ENCODE data around the gene GABPB2.

Gene GABPB2

DNA sequence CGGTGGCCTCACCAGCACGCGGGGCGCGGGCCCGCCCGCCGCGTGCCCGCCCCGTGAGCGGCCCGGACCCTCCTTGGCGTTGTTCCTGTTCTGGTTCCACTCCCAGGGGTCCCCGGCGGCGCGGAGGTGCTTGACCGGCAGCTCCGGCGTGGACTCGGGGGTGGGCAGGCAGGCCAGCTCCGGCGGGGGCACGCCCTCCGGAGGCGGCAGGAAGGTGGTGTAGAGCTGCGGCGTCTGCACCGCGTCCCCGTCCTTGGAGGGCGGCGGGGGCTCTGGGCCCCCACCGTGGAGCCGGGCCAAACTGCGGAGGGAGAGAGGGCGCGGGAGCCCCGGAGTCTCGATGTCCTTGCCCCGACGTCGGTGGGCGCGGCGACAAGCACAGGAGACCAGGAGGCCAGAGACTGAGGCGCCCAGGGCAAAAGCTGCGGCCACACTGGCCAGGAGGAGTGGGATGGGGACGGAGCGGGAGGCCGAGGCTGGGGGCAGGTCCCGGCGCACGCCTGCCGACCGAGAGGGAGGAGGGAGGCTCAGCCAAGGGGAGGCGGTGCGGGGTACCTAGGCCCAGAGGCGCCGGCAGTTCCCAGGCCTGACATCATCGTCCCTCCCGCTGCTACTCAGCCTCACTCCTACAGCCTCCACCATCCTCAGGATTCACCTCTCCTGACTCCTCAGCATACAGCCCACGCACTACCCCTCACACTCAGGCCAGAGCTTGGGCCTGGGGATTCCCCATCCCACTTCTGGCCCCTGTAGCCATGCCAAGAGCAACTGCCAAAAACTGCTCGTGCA is 62.7 kb downstream of the GABPB2 start:
- no peak for DNase-seq (ENCODE audit: low spot score)

DNA sequence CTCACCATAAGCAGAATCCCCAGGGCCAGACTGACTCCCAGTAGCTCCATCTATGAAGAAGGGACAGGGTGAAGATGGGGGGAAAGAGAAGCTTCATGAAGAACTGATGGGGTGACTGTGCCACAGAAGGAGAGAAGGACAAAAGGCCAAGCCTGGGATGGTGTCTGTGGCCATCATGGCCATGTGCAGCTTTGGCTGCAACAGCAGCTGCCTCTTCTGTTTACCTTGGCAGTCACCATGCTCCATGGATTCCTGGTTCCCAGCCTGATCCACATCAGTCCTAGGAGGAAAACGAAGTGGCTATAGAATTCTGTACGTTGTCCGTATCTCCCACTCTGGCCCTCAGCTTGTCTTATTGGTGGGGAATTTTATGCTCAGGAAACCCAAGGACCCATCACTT is 63.8 kb downstream of the GABPB2 start:
- no peak for DNase-seq (ENCODE audit: low spot score)

DNA sequence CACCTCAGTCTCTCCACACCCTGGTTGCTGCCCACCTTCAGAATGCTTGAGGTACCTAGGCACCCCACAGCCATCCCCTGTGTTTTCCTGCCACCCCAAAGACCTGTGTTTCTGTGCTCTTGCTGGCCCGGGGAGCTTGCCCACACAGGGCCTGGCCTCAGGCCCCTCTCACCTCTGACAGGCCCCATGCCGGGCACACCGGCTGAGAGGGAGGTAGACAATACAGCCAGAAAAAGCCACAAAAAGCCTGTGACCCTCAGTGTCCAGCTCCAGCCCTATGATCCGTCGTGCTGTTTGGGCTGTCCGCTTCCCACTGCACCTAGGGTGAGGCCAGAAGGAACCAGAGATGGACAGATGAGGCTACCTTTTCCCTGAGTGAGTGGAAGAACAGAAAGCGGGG is 64.4 kb downstream of the GABPB2 start:
- DNase-seq (ENCODE audit: low spot score) = no peak

- DNase-seq (ENCODE audit: low spot score) = no peak
Observed at GRCh38 chr1:151135433-151136385, 65.1 kb downstream of the GABPB2 start.

- DNase-seq (ENCODE audit: low spot score) = no peak
Observed at GRCh38 chr1:151137789-151138188, 67.2 kb downstream of the GABPB2 start.

GRCh38 chr1:151142411-151143056 is 72.0 kb downstream of the GABPB2 start:
- DNase-seq (ENCODE audit: low spot score) = no peak

- no peak for DNase-seq (ENCODE audit: low spot score)
Observed at GRCh38 chr1:151143057-151143435, 72.5 kb downstream of the GABPB2 start.

GRCh38 chr1:151143986-151144385 is 73.4 kb downstream of the GABPB2 start:
- no peak for DNase-seq (ENCODE audit: low spot score)

DNA sequence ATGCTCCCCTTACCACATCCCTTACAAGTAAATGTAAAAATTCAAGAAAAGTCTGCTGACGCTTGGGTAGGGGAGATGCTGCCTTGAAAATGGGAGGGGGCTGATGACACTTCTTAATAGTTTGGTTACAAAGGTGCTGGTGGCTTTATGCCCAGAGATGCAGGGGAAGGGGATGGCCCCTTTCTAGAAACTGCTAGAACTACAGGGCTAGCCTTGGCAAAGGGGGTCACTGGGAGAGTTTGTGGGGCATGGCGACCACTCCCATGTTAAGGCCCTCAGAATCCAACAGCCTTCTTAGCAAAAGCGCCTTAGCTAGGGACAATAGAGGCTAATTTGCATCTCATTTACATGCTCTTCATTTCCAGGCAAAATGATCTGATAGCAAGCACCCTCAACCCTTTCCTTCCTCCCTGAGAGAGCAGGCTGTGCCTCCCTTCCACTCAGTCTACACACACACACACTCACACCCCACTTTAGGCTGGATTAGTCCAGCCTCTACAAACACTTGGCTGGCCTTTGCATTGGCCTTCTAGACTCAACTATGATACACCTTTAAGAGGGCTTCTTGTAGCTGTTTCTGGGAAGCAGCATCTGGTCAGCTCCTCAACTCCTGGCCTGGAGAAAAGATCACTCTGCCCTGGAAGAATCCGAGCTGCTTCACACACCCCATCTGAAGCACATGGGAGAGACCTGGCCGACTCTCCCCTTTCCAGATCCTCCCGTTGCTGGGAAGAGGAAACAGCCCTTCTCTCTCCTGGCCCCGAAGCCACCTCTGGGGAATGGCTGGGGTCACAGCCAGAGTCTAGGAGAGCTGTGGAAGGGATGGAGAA is 74.1 kb downstream of the GABPB2 start:
- no peak for DNase-seq (ENCODE audit: low spot score)

DNA sequence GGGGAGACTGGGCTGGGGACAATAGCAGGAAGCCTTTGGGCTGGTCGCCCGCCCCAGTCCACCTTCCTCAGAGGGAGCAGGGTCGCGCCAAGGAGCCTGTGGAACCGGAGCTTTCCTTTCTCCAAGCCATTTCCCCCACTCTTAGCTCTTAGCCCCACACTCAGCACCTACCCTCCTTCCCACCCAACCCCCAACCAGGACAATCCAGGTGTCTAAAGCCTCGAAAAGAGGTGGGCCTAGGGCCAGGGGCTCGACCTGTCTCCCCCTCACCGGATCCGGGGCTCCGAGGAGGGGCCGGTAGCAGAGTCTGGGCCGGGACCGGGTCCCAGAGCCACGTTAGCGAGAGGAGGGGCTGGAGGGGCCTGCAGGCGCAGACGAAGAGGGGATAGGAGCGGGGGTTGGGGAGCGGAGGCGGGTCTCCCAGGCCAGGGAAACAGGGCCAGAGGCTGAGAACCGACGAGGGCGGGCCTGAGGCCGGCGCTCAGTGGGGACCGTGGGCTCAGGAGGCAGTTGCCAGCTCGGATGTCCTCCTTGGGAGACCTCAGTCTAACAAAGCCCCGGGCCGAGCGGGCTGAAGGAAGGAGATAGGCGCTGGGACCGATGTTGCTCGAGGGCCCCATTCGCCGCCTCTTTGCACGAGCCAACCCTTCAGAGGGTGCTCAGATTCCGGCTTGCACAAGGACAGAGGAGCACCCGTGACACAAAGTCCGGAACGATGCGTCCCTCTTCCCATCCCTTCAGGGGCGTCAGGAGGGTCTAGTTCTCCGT is 74.9 kb downstream of the GABPB2 start:
- DNase-seq (ENCODE audit: low spot score) = no peak

GRCh38 chr1:151146072-151146411 is 75.5 kb downstream of the GABPB2 start:
- DNase-seq (ENCODE audit: low spot score) = no peak

- DNase-seq (ENCODE audit: low spot score) = peak; percentile 86
Observed at GRCh38 chr1:151146412-151147131, 76.0 kb downstream of the GABPB2 start, which contains the start of gene SEMA6C. SEMA6C (minus strand) TSS chr1:151146631; CDS start chr1:151142621, 4,010 bp downstream.

- no peak for DNase-seq (ENCODE audit: low spot score)
Observed at GRCh38 chr1:151147132-151147503, 76.6 kb downstream of the GABPB2 start.

- no peak for DNase-seq (ENCODE audit: low spot score)
Observed at GRCh38 chr1:151147665-151148064, 77.1 kb downstream of the GABPB2 start.

DNA sequence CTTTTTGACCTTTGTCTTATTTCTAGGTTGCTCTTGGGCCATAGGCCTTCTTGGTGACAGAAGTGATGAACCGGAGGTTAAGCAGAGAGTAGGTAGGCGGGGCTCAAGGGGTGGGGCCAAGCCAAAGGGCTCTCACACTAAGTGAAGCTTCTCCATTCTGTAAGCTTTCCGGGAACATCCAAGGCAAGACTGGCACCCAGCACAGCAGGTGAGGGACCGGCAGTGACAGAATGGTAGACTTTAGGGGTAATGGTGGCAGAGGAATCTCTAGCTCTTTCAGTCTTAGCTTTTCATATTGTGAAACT is 85.9 kb downstream of the GABPB2 start, which contains the start of gene TNFAIP8L2:
TNFAIP8L2 (plus strand) TSS at position 135 of the 305 bp plus-strand sequence. CDS start 2,049 bp downstream, outside the sequence.
- peak; percentile 76 for DNase-seq (ENCODE audit: low spot score)

DNA sequence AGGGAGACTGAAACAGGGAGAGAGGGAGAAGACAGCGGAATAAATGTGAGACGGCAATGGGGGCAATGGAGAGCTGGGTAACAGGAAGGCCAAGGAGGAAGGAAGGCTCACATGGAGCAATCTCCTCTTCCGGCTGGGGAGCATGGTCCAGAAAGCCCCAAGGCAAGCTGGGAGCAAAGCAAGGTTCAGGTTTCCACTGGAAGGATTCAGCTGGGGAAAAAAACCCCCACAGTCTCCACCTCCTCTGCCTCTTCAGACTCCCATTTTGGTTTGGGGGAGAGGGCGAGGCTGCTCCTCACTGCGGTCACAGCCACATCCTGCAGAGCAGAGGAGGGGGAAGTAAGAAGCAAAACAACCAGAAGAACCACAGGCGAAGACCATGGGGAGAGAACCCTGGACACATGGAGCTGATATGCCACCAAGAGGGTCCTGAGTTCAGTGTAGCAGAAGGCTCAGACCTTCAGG is 86.5 kb downstream of the GABPB2 start:
- DNase-seq (ENCODE audit: low spot score) = peak; percentile 76

DNA sequence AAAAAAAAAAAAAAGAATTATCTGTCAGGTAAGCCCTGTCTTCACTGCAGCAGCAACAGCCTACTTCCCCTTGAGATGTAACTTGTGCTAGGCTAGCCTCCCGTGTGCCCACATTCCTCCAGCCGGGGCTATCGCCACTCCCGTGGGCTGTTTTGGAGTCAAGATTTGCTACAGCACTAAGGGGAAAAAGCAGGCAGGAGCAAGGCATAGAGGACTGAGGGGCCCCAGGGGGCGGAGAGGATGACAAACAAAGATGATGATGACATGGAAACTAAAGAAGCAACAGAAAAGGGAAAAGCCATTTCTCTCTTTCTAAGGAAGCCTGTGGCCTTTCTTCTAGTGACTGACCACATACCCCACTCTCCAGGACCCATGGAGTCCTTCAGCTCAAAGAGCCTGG is 87.8 kb downstream of the GABPB2 start:
- no peak for DNase-seq (ENCODE audit: low spot score)

DNA sequence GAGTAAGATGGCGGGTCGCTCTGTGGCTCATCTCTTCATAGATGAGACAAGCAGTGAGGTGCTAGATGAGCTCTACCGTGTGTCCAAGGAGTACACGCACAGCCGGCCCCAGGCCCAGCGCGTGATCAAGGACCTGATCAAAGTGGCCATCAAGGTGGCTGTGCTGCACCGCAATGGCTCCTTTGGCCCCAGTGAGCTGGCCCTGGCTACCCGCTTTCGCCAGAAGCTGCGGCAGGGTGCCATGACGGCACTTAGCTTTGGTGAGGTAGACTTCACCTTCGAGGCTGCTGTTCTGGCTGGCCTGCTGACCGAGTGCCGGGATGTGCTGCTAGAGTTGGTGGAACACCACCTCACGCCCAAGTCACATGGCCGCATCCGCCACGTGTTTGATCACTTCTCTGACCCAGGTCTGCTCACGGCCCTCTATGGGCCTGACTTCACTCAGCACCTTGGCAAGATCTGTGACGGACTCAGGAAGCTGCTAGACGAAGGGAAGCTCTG is 88.2 kb downstream of the GABPB2 start:
- no peak for DNase-seq (ENCODE audit: low spot score)

- DNase-seq (ENCODE audit: low spot score) = no peak
Observed at GRCh38 chr1:151159373-151159772, 88.8 kb downstream of the GABPB2 start.

- DNase-seq (ENCODE audit: low spot score) = no peak
Observed at GRCh38 chr1:151164732-151165280, 94.2 kb downstream of the GABPB2 start.
